GM23248 (cell line): ENCODE data around the gene DPP3.

Source experiments
- EZH2 ChIP-seq: fragments of 200-600 bp; sonication (generic); IDR thresholded peaks from 2 replicates; pipeline ENCODE4 v1.6.1; 2018; ENCODE audit warnings: antibody characterized with exemption, mild to moderate bottlenecking; ENCODE audit not compliant: insufficient read depth, poor library complexity, severe bottlenecking
- EZH2phosphoT487 ChIP-seq: fragments of 200-600 bp; sonication (generic); IDR thresholded peaks from 2 replicates; pipeline ENCODE4 v1.6.1; 2018; ENCODE audit warnings: antibody characterized with exemption, moderate library complexity, mild to moderate bottlenecking, low read depth; ENCODE audit not compliant: insufficient read depth

- TF ChIP-seq EZH2 (no peak), EZH2phosphoT487 (no peak)
Measured at GRCh38 chr11:66539170-66539869, 59.1 kb downstream of the DPP3 start.
